HG03520 (cell line): ENCODE measurements around the gene RHOF.

Experiments
- ATAC-seq: cut with Tn5 transposase; IDR thresholded peaks from one replicate; pipeline ENCODE4 v1.9.1; 2021; ENCODE audit warnings: mild to moderate bottlenecking, moderate library complexity; ENCODE audit not compliant: unreplicated experiment

Gene RHOF

GRCh38 chr12:121793440-121793837 is at the start of gene RHOF:
Gene RHOF (minus strand): TSS chr12:121793688. CDS start chr12:121793633, 55 bp downstream.
- ATAC-seq = peak; percentile 11

DNA sequence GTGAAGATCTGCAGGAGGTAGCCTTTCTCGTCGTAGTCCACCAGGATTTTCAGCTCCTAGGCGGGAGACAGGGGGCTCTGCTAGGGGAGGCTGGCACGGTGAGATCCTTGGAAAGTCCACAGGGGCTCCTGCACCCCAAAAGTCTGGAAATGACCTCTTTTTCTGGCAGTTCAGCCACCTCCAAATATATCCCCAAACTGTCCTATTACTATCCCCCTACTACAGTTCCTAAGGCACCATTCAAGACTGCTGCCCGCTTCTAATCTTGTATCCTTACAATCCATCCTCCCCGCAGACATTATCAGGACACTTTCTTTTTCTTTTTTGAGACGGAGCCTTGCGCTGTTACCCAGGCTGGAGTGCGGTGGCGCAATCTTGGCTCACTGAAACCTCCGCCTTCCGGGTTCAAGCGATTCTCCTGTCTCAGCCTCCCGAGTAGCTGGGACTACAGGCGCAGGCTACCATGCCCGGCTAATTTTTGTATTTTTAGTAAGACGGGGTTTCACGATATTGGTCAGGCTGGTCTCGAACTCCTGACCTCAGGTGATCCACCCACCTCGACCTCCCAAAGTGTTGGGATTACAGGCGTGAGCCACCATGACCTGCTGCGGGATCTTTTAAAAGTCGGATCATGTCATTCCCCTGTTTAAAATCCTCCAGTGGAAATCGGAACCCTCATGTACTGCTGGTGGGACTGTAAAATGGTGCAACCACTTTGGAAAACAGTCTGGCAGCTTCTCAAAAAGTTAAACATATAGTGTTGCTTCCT is 46.7 kb upstream of the RHOF start:
- ATAC-seq = no peak

DNA sequence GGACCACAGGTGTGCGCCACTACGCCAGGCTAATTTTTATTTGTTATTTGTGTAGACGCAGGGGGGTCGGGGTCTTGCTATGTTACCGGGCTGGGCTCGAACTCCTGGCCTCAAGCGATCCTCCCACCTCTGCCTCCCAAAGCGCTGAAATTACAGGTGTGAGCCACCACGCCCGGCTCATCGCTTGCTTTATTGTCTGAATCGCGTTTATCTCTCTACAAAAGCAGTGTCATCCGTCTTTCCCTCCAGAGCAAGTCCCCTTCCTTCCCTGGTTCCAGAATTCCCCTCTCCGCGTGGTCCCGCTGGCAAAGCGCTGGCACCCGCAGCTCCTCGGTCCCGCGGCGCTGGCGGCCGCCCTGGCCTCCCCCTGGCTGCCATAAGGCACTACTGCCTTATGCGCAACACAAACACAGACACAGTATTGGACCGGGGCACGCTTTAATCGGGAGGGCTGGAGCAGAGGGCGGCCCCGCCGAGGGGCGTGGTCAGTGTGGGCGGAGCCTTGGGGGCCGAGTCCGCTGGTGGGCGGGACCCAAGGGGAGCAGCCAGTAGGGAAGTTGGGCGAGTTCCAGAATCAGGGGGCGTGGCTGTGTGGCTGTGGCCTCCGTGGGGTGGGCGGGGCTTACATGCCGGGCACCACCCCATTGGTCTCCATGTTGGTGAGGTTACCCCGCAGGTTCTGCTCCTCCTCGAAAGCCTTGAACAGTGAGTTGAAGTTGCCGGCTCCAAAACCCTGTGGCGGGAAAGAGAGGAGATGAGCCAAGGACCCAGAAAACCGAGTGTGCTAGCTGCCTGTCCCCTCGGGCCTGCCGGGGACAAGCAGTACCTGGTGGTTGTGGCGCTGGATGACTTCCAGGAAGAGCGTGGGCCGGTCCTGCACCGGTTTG is 45.9 kb upstream of the RHOF start:
- ATAC-seq = peak; percentile 87

DNA sequence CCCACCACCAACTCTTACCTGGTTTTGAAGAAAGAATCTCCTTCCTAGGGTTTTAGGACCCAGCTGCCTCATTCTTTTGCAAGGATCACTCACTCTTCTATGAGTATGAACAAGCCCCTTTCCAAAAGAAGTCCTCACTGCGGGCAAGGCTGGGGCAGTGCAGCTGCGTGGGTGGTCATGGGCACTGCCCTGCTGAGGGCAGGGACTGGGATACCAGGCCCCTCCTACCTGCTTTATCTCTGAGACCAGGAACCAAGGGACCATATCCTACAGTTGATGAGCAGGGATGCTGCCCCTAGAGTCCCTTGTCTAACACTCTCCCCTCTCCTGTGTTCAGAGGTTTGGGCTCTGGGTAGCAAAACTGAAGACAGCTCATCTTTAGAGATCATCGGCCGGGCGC is 44.6 kb upstream of the RHOF start:
- ATAC-seq = no peak

DNA sequence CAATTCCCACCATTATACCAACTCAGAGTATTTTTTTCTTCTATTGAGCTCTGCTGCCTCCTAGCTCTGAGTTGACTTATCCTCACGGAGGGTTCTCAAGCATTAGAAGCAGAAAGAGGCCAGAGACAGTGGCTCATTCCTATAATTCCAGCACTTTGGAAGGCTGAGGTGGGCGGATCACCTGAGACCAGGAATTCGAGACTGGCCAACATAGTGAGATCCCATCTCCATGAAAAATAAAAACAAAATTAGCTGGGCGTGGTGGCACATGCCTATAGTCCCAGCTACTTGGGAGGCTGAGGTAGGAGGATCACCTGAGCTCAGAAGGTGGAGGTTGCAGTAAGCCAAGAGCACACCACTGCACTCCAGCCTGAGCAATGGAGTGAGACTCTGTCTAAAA is 44.2 kb upstream of the RHOF start:
- no peak for ATAC-seq

DNA sequence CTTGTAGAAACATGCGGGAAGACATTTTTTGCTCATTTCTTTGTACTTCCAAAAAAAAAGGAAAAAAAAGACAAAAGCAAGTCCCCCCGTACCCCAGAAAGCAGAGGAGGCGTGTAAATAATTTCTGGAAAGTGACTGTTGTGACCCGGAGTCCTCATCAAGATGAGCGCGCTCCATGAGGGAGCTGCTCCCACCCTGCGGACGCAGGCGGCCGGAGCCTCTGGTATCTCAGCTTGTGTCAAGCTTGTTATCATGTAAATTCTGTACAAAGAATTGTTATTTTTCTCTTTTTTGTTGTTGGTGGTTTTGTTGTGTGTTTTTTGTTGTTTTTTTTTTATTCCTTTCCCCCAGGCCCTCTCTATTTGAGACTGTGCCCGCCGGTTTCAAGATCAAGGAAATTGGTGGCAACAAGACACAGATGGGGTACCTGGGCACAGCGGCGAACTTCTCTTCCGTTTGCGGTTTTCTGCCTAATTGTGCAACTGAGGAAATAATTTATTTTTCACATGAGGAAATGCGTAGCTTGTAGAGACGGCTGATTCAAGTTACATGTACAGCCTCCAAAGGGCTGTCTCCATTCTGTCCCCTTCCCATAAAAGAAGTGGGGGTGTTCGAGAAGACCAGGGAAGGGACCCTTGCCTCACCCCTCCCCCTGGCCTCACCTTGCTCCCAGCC is 38.2 kb upstream of the RHOF start:
- ATAC-seq = no peak

GRCh38 chr12:121830588-121831265 is 37.2 kb upstream of the RHOF start:
- ATAC-seq = no peak

GRCh38 chr12:121830134-121830533 is 36.6 kb upstream of the RHOF start:
- no peak for ATAC-seq

DNA sequence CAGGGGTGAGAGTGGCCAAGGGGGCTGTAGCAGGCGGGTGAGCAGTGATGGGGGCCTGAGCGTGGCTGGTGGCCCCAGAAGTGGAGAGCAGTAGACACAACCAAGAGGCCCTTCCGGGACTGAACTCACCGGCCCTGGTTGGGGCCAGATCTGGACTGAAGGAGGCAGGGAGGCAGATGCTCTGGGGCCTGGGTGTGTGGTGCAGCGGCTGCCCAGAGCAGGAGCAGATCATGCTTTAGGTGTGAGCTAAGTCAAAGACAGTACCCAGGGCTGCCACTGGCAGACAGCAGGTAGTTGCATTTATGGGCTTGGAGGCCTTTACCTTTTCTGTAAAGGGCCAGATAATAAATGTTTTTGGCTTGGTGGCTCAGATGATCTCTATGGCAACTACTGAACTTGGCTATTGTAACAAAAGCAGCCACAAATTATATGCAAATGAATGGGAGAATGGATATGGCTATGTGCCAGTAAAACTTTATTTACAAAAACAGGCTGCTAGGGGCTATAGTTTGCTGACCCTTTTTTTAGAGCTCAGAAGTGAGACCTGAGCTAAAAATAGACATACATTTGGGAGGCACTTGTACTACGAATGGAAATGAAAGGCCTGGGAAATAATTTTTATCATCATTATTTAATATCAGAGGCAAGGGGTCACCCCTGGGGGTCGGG is 35.9 kb upstream of the RHOF start:
- no peak for ATAC-seq

- ATAC-seq = no peak
These were observed 35.3 kb upstream of the RHOF start for GRCh38 chr12:121828826-121829225.

- ATAC-seq = no peak
These were observed 34.8 kb upstream of the RHOF start for GRCh38 chr12:121828306-121828705.

- no peak for ATAC-seq
These were observed 34.0 kb upstream of the RHOF start for GRCh38 chr12:121827351-121828099.

DNA sequence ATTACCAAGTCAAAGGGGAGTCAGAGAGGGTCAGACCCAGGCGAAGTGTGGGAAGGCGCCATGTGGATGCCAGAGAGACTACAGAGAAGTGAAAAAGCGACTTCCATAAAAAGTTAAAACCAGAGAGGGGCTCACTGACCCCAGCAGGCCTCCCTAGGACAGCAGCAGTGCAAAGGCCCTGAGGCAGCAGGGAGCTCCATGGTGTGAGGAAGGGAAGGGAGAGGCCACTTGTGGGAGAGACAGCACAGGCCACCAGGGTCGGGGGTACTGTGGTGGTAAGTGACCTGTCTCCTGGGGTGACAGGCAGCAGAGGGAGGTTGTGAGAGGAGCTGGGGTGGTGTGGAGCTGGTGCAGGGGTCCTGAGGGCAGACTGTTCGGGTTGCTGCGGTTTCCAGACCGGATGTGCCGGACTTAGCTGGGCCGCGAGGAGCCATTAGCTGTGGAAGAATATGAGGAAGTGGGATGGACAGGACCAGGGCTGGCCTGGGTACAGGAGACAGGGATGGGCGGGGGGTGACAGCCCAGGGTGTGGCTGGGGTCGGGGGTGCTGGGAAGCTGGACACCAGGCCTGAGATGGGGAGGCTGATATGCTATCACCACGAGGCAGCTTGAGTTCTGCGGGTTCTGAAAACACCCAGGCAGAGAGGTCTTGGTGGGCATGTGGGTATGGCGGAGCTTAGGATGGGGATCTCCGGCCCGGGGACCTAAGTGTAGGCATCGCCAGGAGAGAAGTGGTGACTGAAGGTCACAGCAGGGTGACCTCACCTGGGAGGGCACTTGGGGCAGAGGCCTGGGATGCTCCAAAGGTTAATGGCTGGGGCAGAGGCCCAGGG is 33.0 kb upstream of the RHOF start:
- ATAC-seq = no peak

GRCh38 chr12:121825041-121825523 is 31.6 kb upstream of the RHOF start:
- ATAC-seq = no peak

DNA sequence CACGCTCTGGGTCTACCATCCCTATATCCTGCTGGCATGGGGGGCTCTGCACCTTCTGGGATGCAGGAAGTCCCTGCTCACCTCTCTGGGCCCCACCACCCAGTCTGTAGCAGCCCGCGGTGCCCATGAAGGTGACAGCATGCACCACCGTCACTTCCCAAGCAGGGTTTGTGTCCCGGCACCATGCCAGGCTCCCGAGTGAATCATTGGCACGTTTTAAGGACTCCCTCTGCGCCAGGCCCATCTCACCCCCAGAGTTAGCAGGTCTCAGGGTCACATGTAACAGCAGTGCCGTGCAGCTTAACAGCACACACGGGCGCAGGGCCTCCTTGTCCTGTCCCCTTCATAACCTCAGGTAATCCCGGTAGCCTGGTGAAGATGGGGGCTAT is 30.2 kb upstream of the RHOF start:
- ATAC-seq = no peak

DNA sequence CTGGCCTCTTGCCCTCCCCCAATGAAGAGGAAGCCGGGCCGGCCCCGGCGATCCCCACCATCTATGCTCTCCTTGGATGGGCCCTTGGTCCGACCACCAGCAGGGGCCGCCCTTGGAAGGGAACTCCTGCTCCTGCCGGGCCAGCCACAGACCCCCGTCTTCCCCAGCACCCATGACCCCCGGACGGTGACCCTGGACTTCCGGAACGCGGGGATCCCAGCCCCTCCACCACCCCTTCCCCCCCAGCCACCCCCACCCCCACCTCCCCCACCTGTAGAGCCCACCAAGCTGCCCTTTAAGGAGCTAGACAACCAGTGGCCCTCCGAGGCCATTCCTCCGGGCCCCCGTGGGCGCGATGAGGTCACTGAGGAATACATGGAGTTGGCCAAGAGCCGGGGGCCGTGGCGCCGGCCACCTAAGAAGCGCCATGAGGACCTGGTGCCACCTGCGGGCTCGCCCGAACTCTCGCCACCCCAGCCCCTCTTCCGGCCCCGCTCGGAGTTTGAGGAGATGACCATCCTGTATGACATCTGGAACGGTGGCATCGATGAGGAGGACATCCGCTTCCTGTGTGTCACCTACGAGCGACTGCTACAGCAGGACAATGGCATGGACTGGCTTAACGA is 29.7 kb upstream of the RHOF start:
- no peak for ATAC-seq

DNA sequence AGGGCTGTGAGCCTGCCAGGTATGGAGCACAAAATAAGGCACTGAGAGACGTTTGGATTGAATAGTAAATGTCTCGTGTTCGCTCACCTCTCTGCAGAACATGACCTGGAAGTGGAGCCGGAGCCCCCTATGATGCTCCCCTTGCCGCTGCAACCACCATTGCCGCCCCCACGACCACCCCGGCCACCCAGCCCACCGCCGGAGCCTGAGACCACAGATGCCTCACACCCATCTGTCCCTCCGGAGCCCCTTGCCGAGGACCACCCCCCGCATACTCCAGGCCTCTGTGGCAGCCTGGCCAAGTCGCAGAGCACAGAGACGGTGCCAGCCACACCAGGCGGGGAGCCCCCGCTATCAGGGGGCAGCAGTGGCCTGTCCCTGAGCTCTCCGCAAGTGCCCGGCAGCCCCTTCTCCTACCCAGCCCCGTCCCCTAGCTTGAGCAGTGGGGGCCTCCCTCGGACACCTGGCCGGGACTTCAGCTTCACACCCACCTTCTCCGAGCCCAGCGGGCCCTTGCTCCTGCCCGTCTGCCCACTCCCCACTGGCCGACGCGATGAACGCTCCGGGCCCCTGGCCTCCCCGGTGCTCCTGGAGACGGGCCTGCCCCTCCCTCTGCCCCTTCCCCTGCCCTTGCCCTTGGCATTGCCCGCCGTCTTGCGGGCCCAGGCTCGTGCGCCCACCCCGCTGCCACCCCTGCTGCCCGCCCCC is 29.1 kb upstream of the RHOF start:
- ATAC-seq = no peak

DNA sequence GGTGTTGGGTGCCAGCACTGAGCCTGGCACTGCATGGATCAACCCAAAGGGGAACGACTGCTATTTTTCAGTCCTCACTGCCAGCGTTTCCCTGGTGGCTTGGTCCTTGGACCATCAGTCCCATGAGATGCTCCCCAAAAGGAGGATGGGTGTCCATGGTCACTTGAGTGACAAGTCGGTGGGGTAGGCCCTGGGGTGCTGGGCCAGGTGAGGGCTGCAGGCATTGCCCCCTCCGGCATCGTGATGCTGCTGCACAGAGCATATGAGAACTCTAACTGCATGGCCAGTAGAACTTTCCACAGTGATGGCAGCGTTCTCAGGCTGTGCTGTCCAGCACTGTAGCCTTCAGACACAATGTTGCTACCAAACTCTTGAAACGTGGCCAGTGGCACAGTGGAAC is 26.6 kb upstream of the RHOF start:
- no peak for ATAC-seq
